Endothelial cell of umbilical vein (primary cell): ENCODE results near the gene FCGR3A. TPM values are rescaled to one million over a fixed set of nuclear protein-coding genes. Genes with fewer than 3 reads are reported as not detected.
"Not testable (repeated sequence)": the region's sequence is repeated elsewhere in the genome, so short reads cannot be mapped to it uniquely, and the experiment has no call there.

Experiments used
- BruUV-seq: library from RNA; stranded (reverse); fragments of 400-500 nt; replicated peaks from 2 replicates; lab custom pipeline; 2021; lab: Mats Ljungman, UMichigan
- CTCF ChIA-PET: fragments of 300-600, 350-600 bp; sonication (Branson Sonifier 250); formaldehyde crosslinking; loops from one replicate; lab custom pipeline; 2021; ENCODE audit warnings: antibody characterized with exemption, inconsistent platforms; lab: Charles Lee
- POLR2A ChIA-PET: fragments of 300-600, 350-600 bp; sonication (Branson Sonifier 250); formaldehyde crosslinking; loops from one replicate; lab custom pipeline; 2021; ENCODE audit warnings: antibody characterized with exemption, inconsistent platforms; lab: Charles Lee
- DNase-seq: peaks from one replicate; pipeline ENCODE4 v3.0.0-alpha.2; 2011; ENCODE audit warnings: low read depth, low spot score
- FAIRE-seq: peaks from 2 replicates; lab custom pipeline; 2011; peaks lifted over from hg19 to GRCh38; lab: Jason Lieb, UNC
- H2AFZ ChIP-seq: 2 replicates; pipeline ENCODE4 v1.6.0; 2012; ENCODE audit warnings: low read depth, low read length, control low read depth, inconsistent platforms
- H3K27ac ChIP-seq: 2 replicates; pipeline ENCODE4 v1.5.1; 2011; ENCODE audit warnings: low read depth, mild to moderate bottlenecking, control low read depth, low read length, moderate library complexity; ENCODE audit not compliant: insufficient read depth
- H3K27me3 ChIP-seq, 2 experiments: 2 replicates each; pipeline versions ENCODE4 v1.6.0 to v1.6.1; 2011; ENCODE audit warnings: low read length in 2 of 2, mixed read lengths in 1 of 2; ENCODE audit not compliant: control insufficient read depth in 2 of 2, insufficient read depth in 2 of 2
- H3K36me3 ChIP-seq, 2 experiments: 2 replicates in 1 of 2; 3 replicates in 1 of 2; pipeline ENCODE4 v1.5.1; 2011; ENCODE audit warnings: low read length in 2 of 2, mild to moderate bottlenecking in 1 of 2, moderate library complexity in 1 of 2; ENCODE audit not compliant: control insufficient read depth in 2 of 2, insufficient read depth in 2 of 2; ENCODE audit errors: extremely low read depth in 1 of 2
- H3K4me1 ChIP-seq: 3 replicates; pipeline ENCODE4 v1.5.1; 2011; ENCODE audit warnings: mild to moderate bottlenecking, low read length; ENCODE audit not compliant: control insufficient read depth, insufficient read depth; ENCODE audit errors: extremely low read depth
- H3K4me2 ChIP-seq: 2 replicates; pipeline ENCODE4 v1.6.1; 2011; ENCODE audit warnings: low read length, control low read depth, mixed read lengths; ENCODE audit not compliant: insufficient read depth
- H3K4me3 ChIP-seq, 3 experiments: fragments of 200-600 bp in 1 of 3; sonication (generic), shearing (Covaris generic) in 1 of 3; replicated peaks in 1 of 3; 2 replicates each; pipeline ENCODE4 v1.5.1; 2011 to 2016; ENCODE audit warnings: control low read depth in 3 of 3, low read length in 3 of 3, mild to moderate bottlenecking in 2 of 3, inconsistent platforms in 1 of 3, low read depth in 1 of 3, moderate library complexity in 1 of 3; ENCODE audit not compliant: insufficient read depth in 1 of 3
- H3K79me2 ChIP-seq: 2 replicates; pipeline ENCODE4 v1.6.0; 2012; ENCODE audit warnings: low read length, inconsistent platforms; ENCODE audit not compliant: control insufficient read depth, insufficient read depth
- H3K9ac ChIP-seq: replicated peaks from 2 replicates; pipeline ENCODE3; 2011; ENCODE audit warnings: low read length, control low read depth; ENCODE audit not compliant: insufficient read depth; ENCODE audit errors: extremely low read depth
- H3K9me1 ChIP-seq: replicated peaks from 3 replicates; pipeline ENCODE4 v1.6.0; 2011; ENCODE audit warnings: mild to moderate bottlenecking, low read length; ENCODE audit not compliant: control insufficient read depth, insufficient read depth; ENCODE audit errors: extremely low read depth
- H3K9me3 ChIP-seq: replicated peaks from 2 replicates; pipeline ENCODE4 v1.5.1; 2012; ENCODE audit warnings: low read length, inconsistent platforms; ENCODE audit not compliant: control insufficient read depth, insufficient read depth
- H4K20me1 ChIP-seq: replicated peaks from 2 replicates; pipeline ENCODE3; 2011; ENCODE audit warnings: mild to moderate bottlenecking, low read length; ENCODE audit not compliant: control insufficient read depth, insufficient read depth; ENCODE audit errors: extremely low read depth
- dilution Hi-C: fragments of 300-500 bp; cut with MboI; formaldehyde crosslinking; loops from one replicate; pipeline ENCODE4 v1.15.0; 2019; ENCODE audit warnings: low sequenced_read_pairs; ENCODE audit not compliant: extremely low pct_ligation_motif_present
- intact Hi-C: fragments of 100-400 bp; cut with micrococcal nuclease; formaldehyde crosslinking; loops from one replicate; pipeline ENCODE4 v1.10.0; 2022
- polyA plus RNA-seq, 4 experiments: library from polyadenylated mRNA; depleted of rRNA in 3 of 4; stranded (reverse) in 3 of 4; unstranded in 1 of 4; fragments of >200 nt; gene quantifications; 2 replicates each; pipeline versions ENCODE4 v1.2.1 to v1.2.3, GENCODE V29; 2011 to 2012; ENCODE audit warnings: missing spikeins in 1 of 4
- total RNA-seq: library from RNA; stranded (reverse); gene quantifications from 2 replicates; pipeline ENCODE4 v1.2.3, GENCODE V29; 2021

Gene FCGR3A
- total and polyA plus RNA-seq, 2 donors (not counting 3 experiments of a cell fraction or from before 2014, with no cell fraction given): not detected

- POLR2A ChIA-PET, BruUV-seq: not testable (repeated sequence)
Measured at GRCh38 chr1:161571703-161572102, 22.1 kb upstream of the FCGR3A start.

GRCh38 chr1:161566602-161566960, 17.0 kb upstream of the FCGR3A start:
- H3K9me3 ChIP-seq, H3K36me3 ChIP-seq, H3K4me3 ChIP-seq, POLR2A ChIA-PET, H4K20me1 ChIP-seq, FAIRE-seq, H3K9me1 ChIP-seq, H2AFZ ChIP-seq, H3K27ac ChIP-seq, H3K4me2 ChIP-seq, BruUV-seq, H3K9ac ChIP-seq, H3K4me1 ChIP-seq, dilution Hi-C loops, H3K27me3 ChIP-seq, H3K79me2 ChIP-seq, DNase-seq: not testable (repeated sequence)
- intact Hi-C loops: loop anchor here (10.0 kb wide), 2 partner anchors 82 to 178 kb away; partner anchors contain the start of gene DUSP12
- CTCF ChIA-PET: interaction anchor here (1.0 to 1.3 kb wide), 3 partner anchors 76 to 172 kb away, joined by 3 read pairs; no protein-coding TSS in a partner anchor

More at GRCh38 chr1:161571703-161572102, 22.1 kb upstream of the FCGR3A start:
- H4K20me1 ChIP-seq, intact Hi-C loops, H3K9ac ChIP-seq, DNase-seq, H3K4me1 ChIP-seq, H3K9me1 ChIP-seq, H3K79me2 ChIP-seq, FAIRE-seq, dilution Hi-C loops, H3K36me3 ChIP-seq, H3K27ac ChIP-seq, H2AFZ ChIP-seq, CTCF ChIA-PET, H3K9me3 ChIP-seq, H3K4me2 ChIP-seq, H3K4me3 ChIP-seq, H3K27me3 ChIP-seq: not testable (repeated sequence)

GRCh38 chr1:161563522-161563921, 13.9 kb upstream of the FCGR3A start:
- H2AFZ ChIP-seq, POLR2A ChIA-PET, H3K4me2 ChIP-seq, DNase-seq, H3K9me1 ChIP-seq, H3K27ac ChIP-seq, H3K79me2 ChIP-seq, H3K9me3 ChIP-seq, CTCF ChIA-PET, H3K4me1 ChIP-seq, dilution Hi-C loops, H3K9ac ChIP-seq, H3K27me3 ChIP-seq, H3K4me3 ChIP-seq, H3K36me3 ChIP-seq, H4K20me1 ChIP-seq, FAIRE-seq, BruUV-seq: not testable (repeated sequence)
- intact Hi-C loops: loop anchor here (10.0 kb wide), 2 partner anchors 79 to 181 kb away; partner anchors contain the start of gene DUSP12

GRCh38 chr1:161562441-161562840, 12.8 kb upstream of the FCGR3A start:
- H3K4me1 ChIP-seq, H3K27me3 ChIP-seq, BruUV-seq, FAIRE-seq, H3K9ac ChIP-seq, H3K79me2 ChIP-seq, dilution Hi-C loops, DNase-seq, H3K9me1 ChIP-seq, POLR2A ChIA-PET, H3K36me3 ChIP-seq, H3K4me2 ChIP-seq, H3K4me3 ChIP-seq, H3K27ac ChIP-seq, CTCF ChIA-PET, H3K9me3 ChIP-seq, H4K20me1 ChIP-seq, H2AFZ ChIP-seq: not testable (repeated sequence)
- intact Hi-C loops: loop anchor here (10.0 kb wide), 2 partner anchors 78 to 182 kb away; partner anchors contain the start of gene DUSP12
